Measurements from ENCODE around the gene ITIH3. TPM values are rescaled to one million over a fixed set of nuclear protein-coding genes. Genes with fewer than 3 reads are reported as not detected.

The ITIH3 gene
- total RNA-seq: not detected
- polyA plus RNA-seq: not detected
- not detected for total RNA-seq

DNA sequence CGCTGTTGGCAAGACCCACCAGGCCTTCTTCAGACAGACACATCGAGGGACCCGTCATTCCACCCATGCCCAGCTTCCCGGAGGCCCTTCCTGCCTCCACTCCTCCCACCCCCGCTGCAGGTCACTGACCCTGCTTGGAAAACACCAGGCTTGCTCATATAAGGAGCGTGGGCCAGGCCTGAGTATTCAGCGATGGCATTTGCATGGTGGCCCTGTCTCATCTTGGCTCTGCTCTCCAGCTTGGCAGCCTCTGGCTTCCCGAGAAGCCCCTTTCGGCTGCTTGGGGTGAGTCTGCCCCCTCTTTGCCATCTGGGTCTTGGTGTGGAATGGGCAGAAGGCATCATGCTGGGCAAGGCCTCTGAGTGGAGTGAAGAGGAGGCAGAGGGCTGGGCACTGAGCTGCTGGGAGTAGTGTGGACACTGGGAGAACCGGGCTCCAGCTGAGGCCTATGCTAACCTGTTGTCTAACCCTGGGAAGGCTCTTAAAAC is at the start of gene ITIH3:
Gene ITIH3, plus strand, starts transcription at position 185 of the 488 bp plus-strand sequence. Its CDS starts 8 bp downstream, at position 193.
- peak within 1 kb of the TSS in 1 of 9 donors; percentile 43 for H3K27ac Mint-ChIP-seq
- peaks cover 0 to 5% (median 0%) of the 10 kb centered on the region in 5 donors for H3K27me3 Mint-ChIP-seq
- intact Hi-C loops (cut with micrococcal nuclease): no loop called here
- no peaks in the 10 kb centered on the region for H3K36me3 ChIP-seq (ENCODE audit: control insufficient read depth in 2 of 3, insufficient read depth in 3 of 3, low read length in 3 of 3)
- peaks cover 0 to 8% (median 0%) of the 10 kb centered on the region in 7 donors for H3K4me1 Mint-ChIP-seq
- no peaks in the 10 kb centered on the region for H3K9me3 Mint-ChIP-seq
- ATAC-seq (no peak), DNase-seq (no peak)
- no peaks in the 10 kb centered on the region for H3K36me3 Mint-ChIP-seq
- no peaks in the 10 kb centered on the region for H3K9me3 ChIP-seq (ENCODE audit: control insufficient read depth in 2 of 3, low read length in 3 of 3)
- ChIA-PET CTCF (no interaction called here), POLR2A (no interaction called here)
- H3K4me1 ChIP-seq (ENCODE audit: control insufficient read depth in 2 of 2, insufficient read depth in 2 of 2, low read length in 2 of 2): no peaks in the 10 kb centered on the region
- no peak within 1 kb of the TSS for H3K27ac ChIP-seq (ENCODE audit: low read depth, low read length)
- no peak within 1 kb of the TSS for H3K4me3 ChIP-seq (ENCODE audit: low read length)
- H3K27me3 ChIP-seq (ENCODE audit: control insufficient read depth in 2 of 2, insufficient read depth in 2 of 2, low read length in 2 of 2): no peaks in the 10 kb centered on the region
- no peak within 1 kb of the TSS for H3K4me3 Mint-ChIP-seq

GRCh38 chr3:52752045-52752660 is 42.4 kb upstream of the ITIH3 start:
- H3K27ac ChIP-seq (ENCODE audit: low read depth, low read length): no peak overlapping the region
- H3K4me1 Mint-ChIP-seq: peaks cover 0 to 5% (median 0%) of the 10 kb centered on the region in 7 donors
- CTCF ChIA-PET: no interaction called here
- DNase-seq: no peak
- H3K27me3 Mint-ChIP-seq: no peaks in the 10 kb centered on the region
- intact Hi-C loops (cut with micrococcal nuclease): no loop called here
- H3K36me3 Mint-ChIP-seq: peaks cover 7 to 51% (median 26%) of the 10 kb centered on the region in 5 donors
- H3K27me3 ChIP-seq (ENCODE audit: control insufficient read depth in 2 of 2, insufficient read depth in 2 of 2, low read length in 2 of 2): no peaks in the 10 kb centered on the region
- H3K36me3 ChIP-seq (ENCODE audit: control insufficient read depth in 2 of 3, insufficient read depth in 3 of 3, low read length in 3 of 3): peaks cover 8 to 63% (median 9%) of the 10 kb centered on the region in 3 experiments
- ATAC-seq: no peak
- H3K9me3 ChIP-seq (ENCODE audit: control insufficient read depth in 2 of 3, low read length in 3 of 3): no peaks in the 10 kb centered on the region
- H3K27ac Mint-ChIP-seq: no peak overlapping the region
- H3K4me1 ChIP-seq (ENCODE audit: control insufficient read depth in 2 of 2, insufficient read depth in 2 of 2, low read length in 2 of 2): no peaks in the 10 kb centered on the region
- no peaks in the 10 kb centered on the region for H3K9me3 Mint-ChIP-seq
- no peak overlapping the region for H3K4me3 ChIP-seq (ENCODE audit: low read length)
- POLR2A ChIA-PET: no interaction called here
- no peak overlapping the region for H3K4me3 Mint-ChIP-seq

- H3K27me3 ChIP-seq (ENCODE audit: control insufficient read depth in 2 of 2, insufficient read depth in 2 of 2, low read length in 2 of 2): no peaks in the 10 kb centered on the region
- H3K4me3 ChIP-seq (ENCODE audit: low read length): no peak overlapping the region
- Mint-ChIP-seq H3K27me3 (no peaks in the 10 kb centered on the region), H3K9me3 (no peaks in the 10 kb centered on the region), H3K4me1 (peaks cover 0 to 5% (median 0%) of the 10 kb centered on the region in 7 donors), H3K27ac (no peak overlapping the region), H3K4me3 (no peak overlapping the region), H3K36me3 (peaks cover 9 to 58% (median 29%) of the 10 kb centered on the region in 5 donors)
- DNase-seq (no peak), ATAC-seq (no peak)
- no peak overlapping the region for H3K27ac ChIP-seq (ENCODE audit: low read depth, low read length)
- no peaks in the 10 kb centered on the region for H3K9me3 ChIP-seq (ENCODE audit: control insufficient read depth in 2 of 3, low read length in 3 of 3)
- ChIA-PET POLR2A (interaction anchor here (0.8 kb wide), 1 partner anchor 16 kb away, joined by 3 read pairs; the partner anchor contains the start of gene NEK4), CTCF (no interaction called here)
- intact Hi-C loops (cut with micrococcal nuclease): no loop called here
- peaks cover 8 to 56% (median 9%) of the 10 kb centered on the region in 3 experiments for H3K36me3 ChIP-seq (ENCODE audit: control insufficient read depth in 2 of 3, insufficient read depth in 3 of 3, low read length in 3 of 3)
- H3K4me1 ChIP-seq (ENCODE audit: control insufficient read depth in 2 of 2, insufficient read depth in 2 of 2, low read length in 2 of 2): no peaks in the 10 kb centered on the region
Observed at GRCh38 chr3:52754373-52754772, 40.2 kb upstream of the ITIH3 start.

DNA sequence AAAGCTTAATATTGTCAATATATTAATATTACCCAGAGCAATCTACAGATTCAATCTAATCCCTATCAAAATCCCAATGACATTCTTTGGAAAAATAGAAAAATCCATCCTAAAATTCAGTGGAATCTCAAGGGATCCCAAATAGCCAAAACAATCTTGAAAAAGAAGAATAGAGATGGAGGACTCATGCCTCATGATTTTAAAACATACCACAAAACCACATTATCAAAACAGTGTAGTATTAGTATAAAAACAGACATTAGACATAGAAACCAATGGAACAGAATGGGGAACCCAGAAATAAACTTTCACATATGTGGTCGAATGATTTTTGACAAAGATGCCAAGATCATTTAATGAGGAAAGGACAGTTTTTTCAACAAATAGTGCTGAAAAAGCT is 38.5 kb upstream of the ITIH3 start:
- ATAC-seq (no peak), DNase-seq (no peak)
- ChIA-PET POLR2A (interaction anchor here (0.6 kb wide), 1 partner anchor 59 kb away, joined by 3 read pairs; no protein-coding TSS in a partner anchor), CTCF (no interaction called here)
- Histone ChIP-seq H3K4me1 (ENCODE audit: control insufficient read depth in 2 of 2, insufficient read depth in 2 of 2, low read length in 2 of 2) (no peaks in the 10 kb centered on the region), H3K36me3 (ENCODE audit: control insufficient read depth in 2 of 3, insufficient read depth in 3 of 3, low read length in 3 of 3) (peaks cover 0 to 49% (median 8%) of the 10 kb centered on the region in 3 experiments), H3K27ac (ENCODE audit: low read depth, low read length) (no peak overlapping the region), H3K9me3 (ENCODE audit: control insufficient read depth in 2 of 3, low read length in 3 of 3) (no peaks in the 10 kb centered on the region), H3K4me3 (ENCODE audit: low read length) (no peak overlapping the region), H3K27me3 (ENCODE audit: control insufficient read depth in 2 of 2, insufficient read depth in 2 of 2, low read length in 2 of 2) (no peaks in the 10 kb centered on the region)
- Mint-ChIP-seq H3K4me1 (peaks cover 0 to 5% (median 0%) of the 10 kb centered on the region in 7 donors), H3K27ac (no peak overlapping the region), H3K36me3 (peaks cover 13 to 60% (median 31%) of the 10 kb centered on the region in 5 donors), H3K9me3 (no peaks in the 10 kb centered on the region), H3K27me3 (no peaks in the 10 kb centered on the region), H3K4me3 (no peak overlapping the region)
- intact Hi-C loops (cut with micrococcal nuclease): loop anchor here in 1 of 2 donors (5.0 kb wide), 1 partner anchor 316 kb away; no protein-coding TSS in a partner anchor

DNA sequence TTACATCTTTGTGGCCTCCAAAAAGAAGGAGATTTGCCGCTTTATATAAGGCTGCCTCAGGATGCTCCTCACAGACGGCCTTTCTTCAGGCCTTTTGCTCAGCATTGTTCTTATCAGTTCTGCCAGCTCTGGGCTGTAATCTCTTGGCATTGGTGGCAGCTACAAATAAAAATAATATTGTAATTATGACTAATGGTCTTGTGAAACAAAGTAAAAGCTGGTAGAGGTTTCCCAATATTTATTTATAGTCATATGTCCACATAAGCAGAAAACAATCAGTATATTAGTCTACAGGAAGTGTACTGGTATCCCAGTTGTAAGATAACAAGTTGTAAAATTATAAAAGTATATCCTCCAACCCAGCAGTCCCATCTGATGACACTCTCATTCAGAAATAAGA is 31.1 kb upstream of the ITIH3 start:
- Mint-ChIP-seq H3K27ac (no peak overlapping the region), H3K4me3 (no peak overlapping the region), H3K36me3 (peaks cover 4 to 43% (median 17%) of the 10 kb centered on the region in 5 donors), H3K4me1 (peaks cover 0 to 9% (median 0%) of the 10 kb centered on the region in 7 donors), H3K27me3 (no peaks in the 10 kb centered on the region), H3K9me3 (no peaks in the 10 kb centered on the region)
- no peak overlapping the region for H3K27ac ChIP-seq (ENCODE audit: low read depth, low read length)
- H3K36me3 ChIP-seq (ENCODE audit: control insufficient read depth in 2 of 3, insufficient read depth in 3 of 3, low read length in 3 of 3): peaks cover 0 to 43% (median 11%) of the 10 kb centered on the region in 3 experiments
- ATAC-seq: no peak
- ChIA-PET POLR2A (no interaction called here), CTCF (no interaction called here)
- H3K4me3 ChIP-seq (ENCODE audit: low read length): no peak overlapping the region
- H3K4me1 ChIP-seq (ENCODE audit: control insufficient read depth in 2 of 2, insufficient read depth in 2 of 2, low read length in 2 of 2): no peaks in the 10 kb centered on the region
- H3K27me3 ChIP-seq (ENCODE audit: control insufficient read depth in 2 of 2, insufficient read depth in 2 of 2, low read length in 2 of 2): no peaks in the 10 kb centered on the region
- intact Hi-C loops (cut with micrococcal nuclease): no loop called here
- no peak for DNase-seq
- H3K9me3 ChIP-seq (ENCODE audit: control insufficient read depth in 2 of 3, low read length in 3 of 3): no peaks in the 10 kb centered on the region

DNA sequence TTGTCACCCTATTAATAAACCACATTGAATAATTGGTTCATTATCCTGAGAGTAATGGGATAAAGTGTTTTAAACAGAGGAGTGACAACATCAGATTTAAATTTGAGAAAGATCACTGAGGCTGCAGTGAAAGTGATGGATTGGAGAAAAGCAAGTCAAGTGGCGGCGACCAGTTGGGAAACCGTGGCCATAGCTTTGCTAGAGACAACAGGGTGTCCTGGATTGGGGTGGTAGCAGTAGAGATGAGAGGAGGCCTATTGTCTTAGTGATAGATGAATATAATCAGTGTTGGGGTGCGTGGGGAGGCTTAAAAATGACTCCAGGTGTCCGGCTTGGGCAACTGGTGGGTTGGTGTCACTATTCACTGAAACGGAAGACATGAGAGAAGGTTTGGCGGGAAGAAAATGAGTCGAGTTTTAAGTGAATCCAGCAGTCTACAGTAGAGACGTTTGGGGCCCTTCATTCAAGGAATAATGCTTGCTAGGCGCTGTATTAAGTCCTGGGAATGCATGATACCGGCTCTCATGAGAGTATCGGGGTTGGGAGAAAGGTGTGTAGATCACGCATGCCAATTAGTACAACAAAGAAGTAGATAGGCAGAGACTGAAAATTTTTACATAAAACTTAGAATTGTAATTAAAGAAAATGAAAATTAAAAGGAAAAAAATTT is 24.7 kb upstream of the ITIH3 start:
- Mint-ChIP-seq H3K27me3 (peaks cover 0 to 12% (median 0%) of the 10 kb centered on the region in 5 donors), H3K4me1 (peaks cover 12 to 34% (median 23%) of the 10 kb centered on the region in 7 donors), H3K27ac (peak overlapping the region; percentile 33 to 89 (median 77)), H3K9me3 (peaks cover 0 to 2% (median 0%) of the 10 kb centered on the region in 11 donors), H3K36me3 (peaks cover 0 to 8% (median 5%) of the 10 kb centered on the region in 5 donors), H3K4me3 (peak overlapping the region; percentile 83 to 99 (median 95))
- intact Hi-C loops (cut with micrococcal nuclease): loop anchor here (1.0 to 10.0 kb wide), 8 partner anchors 64 to 577 kb away; partner anchors contain the start of genes SFMBT1 (in 2 of the 2), SPCS1 (in 2 of the 2), STIMATE (in 2 of the 2) and DCP1A (in 1 of the 2)
- DNase-seq: peak in 1 of 9 donors; percentile 1
- Histone ChIP-seq H3K4me1 (ENCODE audit: control insufficient read depth in 2 of 2, insufficient read depth in 2 of 2, low read length in 2 of 2) (peaks cover 5 to 16% of the 10 kb centered on the region in 2 donors), H3K27me3 (ENCODE audit: control insufficient read depth in 2 of 2, insufficient read depth in 2 of 2, low read length in 2 of 2) (no peaks in the 10 kb centered on the region), H3K9me3 (ENCODE audit: control insufficient read depth in 2 of 3, low read length in 3 of 3) (no peaks in the 10 kb centered on the region), H3K36me3 (ENCODE audit: control insufficient read depth in 2 of 3, insufficient read depth in 3 of 3, low read length in 3 of 3) (peaks cover 0 to 13% (median 6%) of the 10 kb centered on the region in 3 experiments), H3K27ac (ENCODE audit: low read depth, low read length) (peak overlapping the region; percentile 72), H3K4me3 (ENCODE audit: low read length) (peak overlapping the region; percentile 83)
- CTCF ChIA-PET: no interaction called here
- POLR2A ChIA-PET: interaction anchor here (0.6 to 3.1 kb wide), 5 partner anchors 16 to 493 kb away, joined by 3 to 12 read pairs (median 3); partner anchors contain the start of genes GLT8D1, SPCS1 and UQCC5
- ATAC-seq: no peak
